Right atrium auricular region (tissue), 2 donors: Measurements from ENCODE around the gene MCHR2. TPM values are rescaled to one million over a fixed set of nuclear protein-coding genes. Genes with fewer than 3 reads are reported as not detected.

Experiments
- DNase-seq: peaks from one replicate; pipeline ENCODE4 v3.0.0-alpha.2; 2019; ENCODE audit warnings: low spot score
- H3K27ac ChIP-seq, 2 donors: fragments of 200-600 bp; sonication (generic); 1 replicate in 1 of 2; 2 replicates in 1 of 2; pipeline ENCODE4 v1.5.1; 2016 to 2019
- H3K27me3 ChIP-seq, 2 donors: fragments of 200-600 bp; sonication (generic); one replicate each; pipeline versions ENCODE4 v1.5.1 to v1.6.0; 2017 to 2019
- H3K36me3 ChIP-seq: fragments of 200-600 bp; sonication (generic); one replicate; pipeline ENCODE4 v1.5.1; 2016
- H3K4me1 ChIP-seq, 2 donors: fragments of 200-600 bp; sonication (generic); one replicate each; pipeline versions ENCODE4 v1.5.1 to v1.6.0; 2017 to 2019
- H3K4me3 ChIP-seq, 2 donors: fragments of 200-600 bp; sonication (generic); 1 replicate in 1 of 2; 2 replicates in 1 of 2; pipeline ENCODE4 v1.5.1; 2017 to 2019; ENCODE audit warnings: mild to moderate bottlenecking in 1 of 2, moderate library complexity in 1 of 2
- H3K9me3 ChIP-seq, 2 donors: fragments of 200-600 bp; sonication (generic); one replicate each; pipeline ENCODE4 v1.5.1; 2019
- CTCF ChIP-seq, 2 donors: fragments of 200-600 bp; sonication (generic); IDR thresholded peaks; one replicate each; pipeline ENCODE4 v1.5.1; 2019; ENCODE audit warnings: antibody characterized with exemption in 2 of 2
- total RNA-seq, 2 donors: library from RNA; depleted of rRNA; stranded (reverse); fragments of >200 nt; gene quantifications; one replicate each; pipeline ENCODE4 v1.1.0, GENCODE V29; 2016

The MCHR2 gene
- total RNA-seq, 2 donors from 2014 or later = not detected

GRCh38 chr6:99979953-99980352 lies 14.1 kb downstream of the MCHR2 start:
- TF ChIP-seq CTCF (IDR thresholded peaks at IDR 0.05) = no peak
- no peaks in the 10 kb centered on the region for H3K4me1 ChIP-seq
- no peak for DNase-seq
- no peak overlapping the region for H3K27ac ChIP-seq
- H3K4me3 ChIP-seq = no peak overlapping the region
- no peaks in the 10 kb centered on the region for H3K36me3 ChIP-seq
- no peaks in the 10 kb centered on the region for H3K9me3 ChIP-seq
- no peaks in the 10 kb centered on the region for H3K27me3 ChIP-seq

DNA sequence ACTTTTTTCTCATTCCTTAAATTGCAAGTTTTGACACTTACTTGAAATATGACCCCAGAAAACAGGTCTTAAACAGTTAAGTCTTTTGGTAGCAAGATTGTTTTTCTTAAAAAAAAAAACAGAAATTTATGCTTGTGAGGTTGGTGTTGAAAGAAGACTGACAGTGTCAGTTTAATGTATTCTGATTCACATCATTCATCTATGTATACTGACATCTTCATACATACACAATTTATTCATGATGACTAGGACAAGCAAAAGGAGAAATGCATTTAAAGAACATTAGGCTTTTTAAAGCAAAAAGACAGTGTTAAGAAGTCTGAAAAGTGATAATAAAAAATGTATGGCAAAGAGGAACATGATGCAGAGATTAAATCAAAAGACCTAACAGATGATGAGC lies 27.0 kb downstream of the MCHR2 start:
- no peaks in the 10 kb centered on the region for H3K4me1 ChIP-seq

DNA sequence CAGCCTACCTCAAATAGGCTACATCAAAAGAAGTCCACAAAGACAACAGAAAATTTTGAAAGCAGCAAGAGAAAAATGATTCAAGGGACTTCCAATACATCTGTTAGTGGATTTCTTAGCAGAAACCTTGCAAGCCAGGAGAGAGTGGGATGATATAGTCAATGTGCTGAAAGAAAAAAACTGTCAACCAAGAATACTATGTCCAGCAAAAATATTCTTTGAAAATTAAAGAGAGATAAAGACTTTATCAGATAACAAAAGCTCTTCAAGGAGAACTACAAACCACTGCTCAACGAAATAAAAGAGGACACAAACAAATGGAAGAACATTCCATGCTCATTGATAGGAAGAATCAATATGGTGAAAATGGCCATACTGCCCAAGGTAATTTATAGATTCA lies 34.0 kb downstream of the MCHR2 start:
- H3K27ac ChIP-seq = no peak overlapping the region
- H3K4me1 ChIP-seq = no peaks in the 10 kb centered on the region
- H3K9me3 ChIP-seq = peaks cover 4 to 37% of the 10 kb centered on the region in 2 donors
- H3K27me3 ChIP-seq = no peaks in the 10 kb centered on the region
- no peak for DNase-seq
- H3K4me3 ChIP-seq = no peak overlapping the region
- no peaks in the 10 kb centered on the region for H3K36me3 ChIP-seq
- no peak for TF ChIP-seq CTCF (IDR thresholded peaks at IDR 0.05)

More for the DNA sequence above, 27.0 kb downstream of the MCHR2 start:
- no peak for DNase-seq
- H3K36me3 ChIP-seq = no peaks in the 10 kb centered on the region
- H3K27ac ChIP-seq = no peak overlapping the region
- no peak for TF ChIP-seq CTCF (IDR thresholded peaks at IDR 0.05)
- no peak overlapping the region for H3K4me3 ChIP-seq
- no peaks in the 10 kb centered on the region for H3K27me3 ChIP-seq
- peaks cover 0 to 3% of the 10 kb centered on the region in 2 donors for H3K9me3 ChIP-seq

DNA sequence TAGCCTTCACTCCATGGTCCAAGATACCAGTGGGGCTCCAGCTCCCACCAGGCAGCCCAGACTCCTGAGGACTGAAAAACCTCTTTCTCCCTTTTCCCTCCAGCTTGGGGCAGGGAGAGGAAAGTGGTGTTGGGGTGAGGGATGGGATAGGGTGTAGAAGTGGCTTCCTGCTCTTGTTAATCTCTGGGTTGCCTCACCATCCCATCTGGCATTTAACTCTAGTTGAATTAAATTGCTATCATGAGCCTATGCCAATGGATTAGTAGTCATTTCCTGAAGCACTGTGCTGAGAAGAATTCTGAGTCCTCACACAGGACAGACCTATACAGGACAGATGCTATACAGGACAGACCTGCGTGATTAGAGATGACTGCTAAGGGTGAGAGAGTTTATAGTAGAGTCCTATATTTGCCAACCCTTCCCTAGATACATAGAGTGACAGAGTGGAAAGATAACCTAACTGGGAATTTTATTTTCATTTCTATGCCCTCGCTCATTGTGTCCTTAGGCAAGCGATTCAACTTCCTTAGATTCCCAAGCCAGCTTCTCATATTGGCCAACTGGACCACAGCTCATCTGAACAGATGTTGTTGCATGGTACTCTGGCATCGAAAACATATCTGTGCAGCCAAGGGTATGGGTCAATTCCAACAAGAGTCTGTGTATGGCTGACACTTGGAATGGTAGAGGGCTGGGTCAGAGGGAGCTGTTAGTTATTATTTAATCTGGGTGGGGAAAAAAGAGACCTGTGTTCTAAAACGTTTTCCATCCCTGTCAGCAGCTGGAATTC lies 42.8 kb downstream of the MCHR2 start:
- H3K9me3 ChIP-seq = no peaks in the 10 kb centered on the region
- H3K4me3 ChIP-seq = no peak overlapping the region
- no peaks in the 10 kb centered on the region for H3K4me1 ChIP-seq
- no peak for TF ChIP-seq CTCF (IDR thresholded peaks at IDR 0.05)
- DNase-seq = no peak
- H3K36me3 ChIP-seq = no peaks in the 10 kb centered on the region
- H3K27me3 ChIP-seq = no peaks in the 10 kb centered on the region
- H3K27ac ChIP-seq = no peak overlapping the region

DNA sequence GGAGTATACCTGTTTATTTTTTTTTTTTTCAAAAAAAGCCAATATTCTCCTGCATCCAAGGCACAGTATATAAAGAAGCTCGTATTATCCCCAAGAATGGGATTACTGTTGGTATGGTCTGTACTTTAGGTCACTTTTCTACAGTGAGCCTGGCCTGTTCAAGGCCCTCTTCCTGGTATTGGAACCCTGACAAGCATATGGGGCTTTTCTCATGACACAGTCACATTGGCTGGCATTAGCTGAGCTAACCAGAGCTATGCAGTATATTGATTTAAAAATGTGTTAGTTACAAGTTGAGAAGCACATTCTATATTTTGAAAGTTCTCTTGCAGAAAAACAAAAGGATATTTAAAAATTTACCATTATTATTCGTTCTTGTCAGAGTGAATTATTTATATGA lies 48.0 kb downstream of the MCHR2 start:
- Histone ChIP-seq H3K27me3 (no peaks in the 10 kb centered on the region), H3K9me3 (no peaks in the 10 kb centered on the region), H3K4me3 (no peak overlapping the region), H3K27ac (no peak overlapping the region), H3K36me3 (no peaks in the 10 kb centered on the region), H3K4me1 (no peaks in the 10 kb centered on the region)
- TF ChIP-seq CTCF (IDR thresholded peaks at IDR 0.05) = no peak
- no peak for DNase-seq

- Histone ChIP-seq H3K4me1 (no peaks in the 10 kb centered on the region), H3K36me3 (no peaks in the 10 kb centered on the region), H3K27me3 (no peaks in the 10 kb centered on the region), H3K27ac (no peak overlapping the region), H3K9me3 (no peaks in the 10 kb centered on the region), H3K4me3 (no peak overlapping the region)
- TF ChIP-seq CTCF (IDR thresholded peaks at IDR 0.05) = no peak
- DNase-seq = no peak
Observed at GRCh38 chr6:99943846-99944245, 50.2 kb downstream of the MCHR2 start.
